K562 (cell line): ENCODE measurements around the gene NDOR1. TPM values are rescaled to one million over a fixed set of nuclear protein-coding genes. Genes with fewer than 3 reads are reported as not detected.

ENCODE experiments used
- CAMTA2 ChIP-seq: fragments of 250-450 bp; sonication (Bioruptor Pico); conservative IDR thresholded peaks from 2 replicates; pipeline ENCODE4 v1.5.1; 2022
- CC2D1A ChIP-seq: fragments of 450-650 bp; IDR thresholded peaks from 2 replicates; pipeline ENCODE4 v1.6.1; 2017; ENCODE audit warnings: mild to moderate bottlenecking
- CREB3 ChIP-seq: fragments of 450-650 bp; conservative IDR thresholded peaks from 2 replicates; pipeline ENCODE4 v1.6.1; 2016; ENCODE audit warnings: missing genetic modification characterization, low read depth, mild to moderate bottlenecking, missing compliant biosample characterization, moderate library complexity
- ETS1 ChIP-seq: conservative IDR thresholded peaks from 2 replicates; pipeline ENCODE4 v1.6.1; 2011; ENCODE audit warnings: low read depth, mild to moderate bottlenecking, low read length; ENCODE audit not compliant: control insufficient read depth
- ETV6 ChIP-seq, 3 experiments: fragments of 150-350 bp in 1 of 3; sonication (generic) in 1 of 3; formaldehyde crosslinking in 1 of 3; IDR thresholded peaks; 2 replicates each; pipeline versions ENCODE4 v1.6.1 to v1.8.0; 2014 to 2022; ENCODE audit warnings: borderline replicate concordance in 2 of 3, low read depth in 2 of 3, antibody characterized with exemption in 1 of 3, low read length in 1 of 3, mild to moderate bottlenecking in 1 of 3, missing genetic modification reagents in 1 of 3
- FOXP1 ChIP-seq: sonication (generic); formaldehyde crosslinking; IDR thresholded peaks from 2 replicates; pipeline ENCODE4 v1.8.0; 2022; ENCODE audit warnings: mild to moderate bottlenecking, missing genetic modification reagents
- HDGF ChIP-seq: fragments of 450-650 bp; IDR thresholded peaks from 2 replicates; pipeline ENCODE4 v1.6.1; 2016
- HLTF ChIP-seq: fragments of 450-650 bp; IDR thresholded peaks from 2 replicates; pipeline ENCODE4 v1.6.1; 2016
- ID3 ChIP-seq, 2 experiments: fragments of 250-450 bp in 1 of 2; fragments of 450-650 bp in 1 of 2; sonication (Bioruptor Pico) in 1 of 2; IDR thresholded peaks; 2 replicates each; pipeline versions ENCODE4 v1.6.1 to v1.8.0; 2016 to 2021; ENCODE audit warnings: mild to moderate bottlenecking in 2 of 2, moderate library complexity in 2 of 2, missing compliant biosample characterization in 1 of 2, missing genetic modification characterization in 1 of 2
- MLLT1 ChIP-seq, 2 experiments: fragments of 450-650 bp; IDR thresholded peaks; 2 replicates each; pipeline ENCODE4 v1.6.1; 2016
- MTA3 ChIP-seq: fragments of 450-650 bp; formaldehyde crosslinking; IDR thresholded peaks from 2 replicates; pipeline ENCODE4 v1.6.1; 2017; ENCODE audit warnings: mild to moderate bottlenecking, borderline replicate concordance
- PHF8 ChIP-seq: fragments of 200-600 bp; sonication (generic); IDR thresholded peaks from 2 replicates; pipeline ENCODE4 v1.6.1; 2012; ENCODE audit warnings: mixed run types, mild to moderate bottlenecking, inconsistent platforms, low read length, moderate library complexity, borderline replicate concordance
- RBBP5 ChIP-seq: fragments of 200-600 bp; sonication (generic); IDR thresholded peaks from 2 replicates; pipeline ENCODE4 v1.6.1; 2012; ENCODE audit warnings: borderline replicate concordance, mild to moderate bottlenecking, low read length, control low read depth, inconsistent platforms; ENCODE audit not compliant: insufficient read depth, poor library complexity, severe bottlenecking
- SRF ChIP-seq, 2 experiments: fragments of 250-450, 450-650 bp in 1 of 2; sonication (Bioruptor Pico) in 1 of 2; sonication (generic) in 1 of 2; formaldehyde crosslinking; IDR thresholded peaks; 2 replicates each; pipeline versions ENCODE4 v1.5.0 to v1.5.1; 2020 to 2022; ENCODE audit warnings: mild to moderate bottlenecking in 1 of 2, missing genetic modification reagents in 1 of 2
- TFAP4 ChIP-seq: sonication (generic); formaldehyde crosslinking; IDR thresholded peaks from 2 replicates; pipeline ENCODE4 v1.8.0; 2022; ENCODE audit warnings: missing genetic modification reagents, mild to moderate bottlenecking, moderate library complexity, borderline replicate concordance
- ZFP36 ChIP-seq: fragments of 150-350 bp; IDR thresholded peaks from 2 replicates; pipeline ENCODE4 v1.6.1; 2018; ENCODE audit warnings: low read length, low read depth; ENCODE audit not compliant: partially characterized antibody
- ZNF639 ChIP-seq, 2 experiments: fragments of 200-800 bp in 1 of 2; sonication (Bioruptor generic) in 1 of 2; sonication (generic) in 1 of 2; formaldehyde crosslinking in 1 of 2; IDR thresholded peaks in 1 of 2; conservative IDR thresholded peaks in 1 of 2; 2 replicates each; pipeline versions ENCODE4 v1.5.0 to v1.6.1; 2016 to 2020; ENCODE audit warnings: missing compliant biosample characterization in 1 of 2, missing genetic modification characterization in 1 of 2, missing genetic modification reagents in 1 of 2
- polyA plus RNA-seq, 8 experiments: library from polyadenylated mRNA; depleted of rRNA in 4 of 8; stranded (reverse) in 5 of 8; unstranded in 3 of 8; fragments of >200 nt; fragmentation: Nextera tagmentation in 2 of 8; fragmentation: Illumina TruSeq in 1 of 8; extraction: Ambion mirVana in 2 of 8; extraction: Trizol in 1 of 8; gene quantifications; 2 replicates each; pipeline versions ENCODE4 v1.2.1 to v1.2.3, GENCODE V29; 2011 to 2014; ENCODE audit warnings: inconsistent platforms in 1 of 8, missing spikeins in 1 of 8
- total RNA-seq, 7 experiments: library from RNA; depleted of rRNA in 6 of 7; stranded (reverse); fragments of >200 nt in 6 of 7; fragmentation: Illumina TruSeq in 2 of 7; extraction: Trizol in 2 of 7; gene quantifications; 2 replicates each; pipeline versions ENCODE4 v1.2.1 to v1.2.3, GENCODE V29; 2011 to 2021; ENCODE audit warnings: low replicate concordance in 1 of 7

Gene NDOR1
- total and polyA plus RNA-seq, 9 of the 15 experiments (the other 6 are each of a cell fraction or from before 2014, with no cell fraction given), result 0.06 to 36.9 (median 6.9) TPM

GRCh38 chr9:137188490-137189296, 16.8 kb upstream of the NDOR1 start, which contains the start of the genes ANAPC2 and SSNA1 (continued):
- peak in 1 of 2 experiments; percentile 85; a peak in 2 of 4 replicates for TF ChIP-seq ZNF639 (CRISPR knock-in tag; conservative IDR thresholded peaks at IDR 0.05 in 1 of 2, IDR thresholded peaks at IDR 0.05 in 1 of 2)
- TF ChIP-seq PHF8, result peak; percentile 91; the same call in 1 of the 2 replicates
- TF ChIP-seq CAMTA2 (CRISPR knock-in tag), result no peak
- TF ChIP-seq MTA3, result peak; percentile 79
- peak in 1 of 2 experiments; percentile 69; a peak in 1 of 4 replicates for TF ChIP-seq SRF (CRISPR knock-in tag; IDR thresholded peaks at IDR 0.05)
- peak; percentile 49 to 99; a peak in 2 of 4 replicates for TF ChIP-seq MLLT1 (IDR thresholded peaks at IDR 0.05)
- TF ChIP-seq ID3 (CRISPR knock-in tag; IDR thresholded peaks at IDR 0.05), result no peak
- TF ChIP-seq ID3 (tag; IDR thresholded peaks at IDR 0.05), result 0 out of 2 replicates have a peak, but pooled peaks have one; percentile 64
- TF ChIP-seq ETS1, result peak; percentile 88
- peak; percentile 92; the same call in 1 of the 2 replicates for TF ChIP-seq HDGF
- peak; percentile 77; the same call in 1 of the 2 replicates for TF ChIP-seq FOXP1 (CRISPR knock-in tag)
- peak; percentile 92 for TF ChIP-seq RBBP5
- TF ChIP-seq TFAP4, result peak; percentile 73
- peak; percentile 70; the same call in 1 of the 2 replicates for TF ChIP-seq HLTF
- TF ChIP-seq CREB3 (tag), result no peak
- TF ChIP-seq ZFP36, result peak; percentile 2
- TF ChIP-seq ETV6 (IDR thresholded peaks at IDR 0.05; ENCODE audit: borderline replicate concordance in 1 of 2, low read depth in 2 of 2, low read length in 1 of 2), result peak in 1 of 2 experiments; percentile 11; a peak in 1 of 4 replicates
- no peak; the same call in 1 of the 2 replicates for TF ChIP-seq ETV6 (CRISPR knock-in tag; IDR thresholded peaks at IDR 0.05; ENCODE audit: borderline replicate concordance)
- TF ChIP-seq CC2D1A, result no peak
